Endodermal cell (in vitro differentiated cells): ENCODE results near the gene MFSD6L. TPM values are rescaled to one million over a fixed set of nuclear protein-coding genes. Genes with fewer than 3 reads are reported as not detected.

ENCODE experiments used
- DNase-seq: peaks from one replicate; pipeline ENCODE4 v3.0.0-alpha.2; 2017
- H3K27ac ChIP-seq: 2 replicates; pipeline ENCODE4 v1.5.1; 2013; ENCODE audit warnings: mild to moderate bottlenecking, low read depth, low read length, moderate library complexity
- H3K27me3 ChIP-seq: 2 replicates; pipeline ENCODE4 v1.6.1; 2013; ENCODE audit warnings: mild to moderate bottlenecking, low read length, moderate library complexity; ENCODE audit not compliant: insufficient read depth, control insufficient read depth, poor library complexity, severe bottlenecking
- H3K36me3 ChIP-seq: 2 replicates; pipeline ENCODE4 v1.7.0; 2013; ENCODE audit warnings: mild to moderate bottlenecking, low read length, moderate library complexity; ENCODE audit not compliant: control insufficient read depth, insufficient read depth
- H3K4me1 ChIP-seq: one replicate; pipeline ENCODE4 v1.7.0; 2013; ENCODE audit warnings: low read length; ENCODE audit not compliant: control insufficient read depth, insufficient read depth
- H3K4me3 ChIP-seq: 2 replicates; pipeline ENCODE4 v1.5.1; 2013; ENCODE audit warnings: mild to moderate bottlenecking, low read length, moderate library complexity
- H3K9ac ChIP-seq: 2 replicates; pipeline ENCODE4 v1.6.1; 2013; ENCODE audit warnings: mild to moderate bottlenecking, low read length, moderate library complexity; ENCODE audit not compliant: poor library complexity, severe bottlenecking; ENCODE audit errors: extremely low read depth
- H3K9me3 ChIP-seq: 2 replicates; pipeline ENCODE4 v1.6.1; 2013; ENCODE audit warnings: mild to moderate bottlenecking, low read length, moderate library complexity; ENCODE audit not compliant: control insufficient read depth
- H3K27ac Mint-ChIP-seq: 2 replicates; pipeline ENCODE4 v1.8.0; 2020; ENCODE audit warnings: mixed read lengths
- H3K27me3 Mint-ChIP-seq: 2 replicates; pipeline ENCODE4 v1.8.0; 2021; ENCODE audit warnings: mild to moderate bottlenecking, mixed read lengths; ENCODE audit not compliant: insufficient read depth
- H3K36me3 Mint-ChIP-seq: 2 replicates; pipeline ENCODE4 v1.8.0; 2020; ENCODE audit warnings: low read depth, mixed read lengths
- H3K4me1 Mint-ChIP-seq: 2 replicates; pipeline ENCODE4 v1.8.0; 2020; ENCODE audit warnings: mixed read lengths
- H3K4me3 Mint-ChIP-seq: 2 replicates; pipeline ENCODE4 v1.8.0; 2020; ENCODE audit warnings: mild to moderate bottlenecking, moderate library complexity, mixed read lengths
- H3K9me3 Mint-ChIP-seq: 2 replicates; pipeline ENCODE4 v1.8.0; 2020; ENCODE audit warnings: mild to moderate bottlenecking, mixed read lengths
- WGBS, 2 experiments: methylation state at CpG; one replicate each; pipeline versions ENCODE4 v1.1.5 to v1.1.7; 2013; ENCODE audit warnings: missing lambda C conversion rate in 2 of 2, mixed read lengths in 1 of 2; ENCODE audit not compliant: insufficient coverage in 1 of 2, insufficient read length in 1 of 2; 5-methylcytosine and 5-hydroxymethylcytosine counted together
- total RNA-seq, 2 donors: library from RNA; stranded (reverse); fragmentation: NEBNext Ultra II Directional in 1 of 2; extraction: Animal tissue kit (Norgen Biotek cat#: 25700) in 1 of 2; gene quantifications; 2 replicates in 1 of 2; 3 replicates in 1 of 2; pipeline ENCODE4 v1.2.1, GENCODE V29; 2021
- TF ChIP-seq, protein P1 (sequence below): fragments of 200-600 bp; sonication (generic); conservative IDR thresholded peaks from 2 replicates; pipeline ENCODE4 v1.5.0; 2021; ENCODE audit warnings: antibody characterized with exemption, mild to moderate bottlenecking

MFSD6L gene
- total RNA-seq, 2 donors from 2014 or later, result 3.3 to 5.1 TPM

DNA sequence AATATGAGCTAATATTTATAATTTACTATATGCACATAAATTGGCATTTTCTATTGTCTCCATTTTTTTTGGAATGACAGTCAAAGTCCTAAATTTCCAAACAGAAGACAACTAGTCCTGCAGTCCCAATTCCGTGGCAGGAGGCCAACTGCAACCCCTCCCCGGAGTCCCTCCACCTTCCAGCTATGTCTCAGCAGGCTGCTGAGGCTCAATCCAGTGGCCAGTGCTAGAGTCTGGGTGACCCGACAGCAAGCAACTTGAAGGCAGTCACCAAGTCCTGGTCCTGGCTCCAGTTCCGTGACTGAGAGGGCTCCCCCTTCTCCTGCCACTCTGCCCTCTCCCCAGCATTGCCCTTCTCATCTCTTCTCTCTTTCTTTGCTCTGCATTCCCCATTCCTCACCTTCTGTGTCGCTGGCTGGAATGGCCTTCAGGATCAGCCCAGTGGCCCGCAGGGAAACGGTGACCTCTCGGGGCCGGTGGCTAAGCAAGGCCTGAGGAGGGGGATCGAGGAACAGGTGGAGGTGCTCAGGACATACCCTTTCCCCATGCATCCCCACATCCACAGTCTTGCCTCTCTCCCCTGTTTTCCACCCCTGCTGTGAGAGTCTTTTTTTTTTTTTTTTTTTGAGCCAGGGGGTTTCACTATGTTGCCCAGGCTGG, 22.4 kb upstream of the MFSD6L start:
- TF ChIP-seq, protein P1, sequence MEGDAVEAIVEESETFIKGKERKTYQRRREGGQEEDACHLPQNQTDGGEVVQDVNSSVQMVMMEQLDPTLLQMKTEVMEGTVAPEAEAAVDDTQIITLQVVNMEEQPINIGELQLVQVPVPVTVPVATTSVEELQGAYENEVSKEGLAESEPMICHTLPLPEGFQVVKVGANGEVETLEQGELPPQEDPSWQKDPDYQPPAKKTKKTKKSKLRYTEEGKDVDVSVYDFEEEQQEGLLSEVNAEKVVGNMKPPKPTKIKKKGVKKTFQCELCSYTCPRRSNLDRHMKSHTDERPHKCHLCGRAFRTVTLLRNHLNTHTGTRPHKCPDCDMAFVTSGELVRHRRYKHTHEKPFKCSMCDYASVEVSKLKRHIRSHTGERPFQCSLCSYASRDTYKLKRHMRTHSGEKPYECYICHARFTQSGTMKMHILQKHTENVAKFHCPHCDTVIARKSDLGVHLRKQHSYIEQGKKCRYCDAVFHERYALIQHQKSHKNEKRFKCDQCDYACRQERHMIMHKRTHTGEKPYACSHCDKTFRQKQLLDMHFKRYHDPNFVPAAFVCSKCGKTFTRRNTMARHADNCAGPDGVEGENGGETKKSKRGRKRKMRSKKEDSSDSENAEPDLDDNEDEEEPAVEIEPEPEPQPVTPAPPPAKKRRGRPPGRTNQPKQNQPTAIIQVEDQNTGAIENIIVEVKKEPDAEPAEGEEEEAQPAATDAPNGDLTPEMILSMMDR, result no peak
- peaks cover 11% of the 10 kb centered on the region for H3K27me3 Mint-ChIP-seq
- no peak overlapping the region for H3K27ac Mint-ChIP-seq
- H3K4me1 Mint-ChIP-seq, result peaks cover 9% of the 10 kb centered on the region
- H3K4me1 ChIP-seq, result no peaks in the 10 kb centered on the region
- H3K4me3 Mint-ChIP-seq, result no peak overlapping the region
- H3K36me3 ChIP-seq, result no peaks in the 10 kb centered on the region
- peak; percentile 36 for DNase-seq
- no peak overlapping the region for H3K27ac ChIP-seq
- no peaks in the 10 kb centered on the region for H3K36me3 Mint-ChIP-seq
- H3K9me3 ChIP-seq, result peaks cover 11% of the 10 kb centered on the region
- 90 to 92% methylated on average over 9 to 10 of the region's 10 CpGs for WGBS, 2 experiments
- peaks cover 2% of the 10 kb centered on the region for H3K9me3 Mint-ChIP-seq
- H3K9ac ChIP-seq, result no peak overlapping the region
- no peaks in the 10 kb centered on the region for H3K27me3 ChIP-seq
- no peak overlapping the region for H3K4me3 ChIP-seq

DNA sequence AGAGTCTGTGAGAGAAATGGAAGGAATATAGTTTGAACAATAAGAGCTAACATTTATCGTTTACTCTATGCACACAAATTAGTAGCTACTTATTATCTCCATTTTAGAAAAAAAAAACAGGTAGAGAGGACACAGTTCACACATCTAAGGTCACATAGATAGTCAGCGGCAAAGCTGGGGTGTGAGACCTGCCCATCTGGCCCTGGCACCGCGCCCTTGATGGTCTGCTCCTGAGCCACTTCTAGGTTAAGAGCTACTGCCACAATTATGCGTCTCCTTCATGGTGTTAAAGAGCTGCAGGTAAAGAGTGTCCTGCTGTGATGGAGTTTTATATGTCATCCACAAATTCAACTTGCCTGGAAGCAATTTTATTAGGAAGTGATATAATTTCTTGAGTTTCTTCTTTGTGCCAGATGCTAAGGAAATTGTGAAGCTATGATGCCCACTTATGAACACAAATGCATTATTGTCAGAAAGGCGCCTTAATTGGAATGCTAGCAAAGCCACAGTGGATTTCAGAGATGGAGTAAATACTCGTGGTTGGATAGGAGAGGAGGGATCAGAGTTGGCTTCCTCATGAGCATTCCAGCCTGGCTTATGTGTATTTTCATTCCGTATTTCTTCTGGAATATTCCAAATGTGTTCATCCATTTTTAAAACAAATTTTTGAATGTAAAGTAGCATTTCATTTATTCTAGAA, 21.3 kb upstream of the MFSD6L start:
- Mint-ChIP-seq H3K4me3 (no peak overlapping the region), H3K27me3 (peaks cover 12% of the 10 kb centered on the region), H3K4me1 (peaks cover 9% of the 10 kb centered on the region), H3K36me3 (no peaks in the 10 kb centered on the region), H3K27ac (no peak overlapping the region), H3K9me3 (peaks cover 2% of the 10 kb centered on the region)
- no peaks in the 10 kb centered on the region for H3K27me3 ChIP-seq
- no peak overlapping the region for H3K27ac ChIP-seq
- no peak overlapping the region for H3K4me3 ChIP-seq
- H3K9ac ChIP-seq, result no peak overlapping the region
- H3K4me1 ChIP-seq, result no peaks in the 10 kb centered on the region
- TF ChIP-seq, protein P1, result no peak
- no peaks in the 10 kb centered on the region for H3K36me3 ChIP-seq
- 85 to 88% methylated on average over 5 to 8 of the region's 8 CpGs for WGBS, 2 experiments
- peak; percentile 37 for DNase-seq
- H3K9me3 ChIP-seq, result peaks cover 11% of the 10 kb centered on the region

DNA sequence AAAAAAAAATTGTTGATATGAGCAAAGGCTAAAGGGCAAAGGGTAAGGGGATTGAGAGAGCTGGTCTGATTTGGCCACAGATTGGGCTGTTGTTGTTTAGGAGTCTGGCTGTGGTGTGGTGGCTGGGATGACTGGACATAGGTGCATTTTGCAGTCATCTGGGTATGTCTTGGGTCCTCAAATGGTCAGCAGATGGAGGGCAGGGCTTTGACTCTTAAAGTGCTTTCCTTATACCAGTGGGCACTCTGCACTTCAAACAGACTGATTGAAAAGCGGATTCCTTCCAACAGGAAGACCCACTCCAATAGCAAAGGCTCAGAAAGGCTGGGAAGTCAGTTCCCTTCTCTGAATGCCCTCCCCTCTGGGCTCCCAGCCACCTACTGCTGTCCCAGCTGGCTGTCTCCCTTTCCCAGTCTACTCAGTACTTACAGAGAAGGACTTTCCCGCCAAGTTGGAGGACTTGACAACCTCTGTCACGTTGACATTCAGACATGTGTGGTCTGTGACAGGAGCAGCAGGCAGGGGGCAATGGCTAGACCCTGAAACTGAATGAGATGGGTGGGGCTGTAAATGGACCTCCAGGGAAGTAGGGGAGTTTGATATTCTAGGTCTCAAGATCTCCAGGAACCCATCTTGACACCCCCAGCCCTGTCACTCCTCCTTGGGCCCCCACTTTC, 19.6 kb upstream of the MFSD6L start:
- Histone ChIP-seq H3K27ac (no peak overlapping the region), H3K9me3 (no peaks in the 10 kb centered on the region), H3K4me3 (no peak overlapping the region), H3K4me1 (no peaks in the 10 kb centered on the region), H3K36me3 (no peaks in the 10 kb centered on the region), H3K27me3 (no peaks in the 10 kb centered on the region), H3K9ac (no peak overlapping the region)
- H3K27me3 Mint-ChIP-seq, result peaks cover 16% of the 10 kb centered on the region
- TF ChIP-seq, protein P1, result no peak
- no peaks in the 10 kb centered on the region for H3K9me3 Mint-ChIP-seq
- no peaks in the 10 kb centered on the region for H3K36me3 Mint-ChIP-seq
- no peak overlapping the region for H3K4me3 Mint-ChIP-seq
- H3K4me1 Mint-ChIP-seq, result peaks cover 9% of the 10 kb centered on the region
- peak; percentile 66 for DNase-seq
- WGBS, 2 experiments, result 50% methylated on average over 3 of the region's 3 CpGs; no CpG with 5 or more reads in 1 of the 2 experiments
- no peak overlapping the region for H3K27ac Mint-ChIP-seq
